Measurements from ENCODE around the gene NUDT22.

The NUDT22 gene

DNA sequence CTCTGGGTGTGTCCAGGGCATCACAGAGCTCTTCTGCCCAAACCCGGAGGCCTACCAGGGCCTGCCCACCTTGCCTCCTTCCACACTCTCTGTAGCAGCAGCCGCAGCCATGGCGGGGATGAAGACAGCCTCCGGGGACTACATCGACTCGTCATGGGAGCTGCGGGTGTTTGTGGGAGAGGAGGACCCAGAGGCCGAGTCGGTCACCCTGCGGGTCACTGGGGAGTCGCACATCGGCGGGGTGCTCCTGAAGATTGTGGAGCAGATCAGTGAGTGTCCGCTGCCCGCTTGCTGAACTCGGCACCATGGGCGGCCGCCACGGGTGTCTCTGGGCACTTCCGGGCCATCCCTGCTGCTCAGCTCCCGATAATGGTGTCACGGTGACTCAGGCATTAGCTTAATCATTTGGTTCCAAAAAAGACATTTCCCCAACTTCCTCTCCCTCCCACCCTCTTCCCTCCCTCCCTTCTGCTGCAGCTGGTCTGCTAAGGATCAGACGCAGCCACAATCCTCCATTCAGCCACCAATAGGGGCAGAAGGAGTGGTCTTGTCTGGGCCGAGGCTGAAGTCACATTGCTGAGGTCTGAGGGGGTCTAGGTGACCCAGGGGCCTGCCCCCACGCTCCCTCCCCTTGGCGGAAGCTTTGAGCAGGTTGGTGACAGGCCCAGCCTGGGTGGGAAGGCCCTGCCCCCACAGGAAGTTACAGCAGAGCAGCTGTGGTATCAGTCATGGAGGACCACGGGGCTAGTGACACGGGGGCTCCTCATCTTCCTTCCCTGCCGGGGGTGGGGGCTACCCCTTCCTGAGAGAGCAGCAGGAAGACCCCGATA lies 18.6 kb upstream of the NUDT22 start:
- peak; percentile 93 to 96 (median 95) for DNase-seq

DNA sequence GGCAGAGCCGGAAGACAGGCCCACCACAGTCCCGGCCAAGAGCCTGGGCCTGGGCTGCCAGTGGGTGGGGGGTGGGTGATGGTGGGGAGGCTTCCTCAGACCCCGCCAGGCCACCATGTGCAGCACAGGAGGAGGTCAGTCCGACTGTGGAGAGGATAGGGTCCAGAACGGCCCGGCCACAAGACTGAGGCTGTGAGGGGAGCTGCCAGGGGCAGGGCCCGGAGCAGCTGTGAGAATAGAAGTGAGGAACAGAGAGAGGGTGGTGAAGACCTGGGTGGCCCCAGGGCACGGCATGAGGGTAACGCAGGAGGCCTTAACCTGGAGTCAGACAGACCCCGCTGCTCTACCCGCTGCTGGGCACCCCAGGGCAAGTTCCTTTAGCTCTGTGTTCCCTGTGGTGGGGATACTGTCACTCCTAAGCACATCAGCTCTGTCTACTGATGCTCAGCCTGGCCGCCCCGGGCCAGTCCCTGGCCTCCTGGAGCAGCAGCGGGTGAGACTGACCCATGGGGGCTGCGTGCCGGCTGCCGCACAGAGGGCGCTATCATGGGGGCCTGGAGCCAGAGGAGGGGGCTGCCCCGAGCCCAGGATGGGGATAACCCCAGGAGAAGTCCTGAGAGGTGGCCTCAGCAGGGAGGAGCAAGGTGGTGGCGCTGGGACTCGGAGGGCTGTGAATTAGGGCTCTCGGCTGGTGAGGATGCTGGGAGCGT lies 17.8 kb upstream of the NUDT22 start:
- DNase-seq: no peak

DNA sequence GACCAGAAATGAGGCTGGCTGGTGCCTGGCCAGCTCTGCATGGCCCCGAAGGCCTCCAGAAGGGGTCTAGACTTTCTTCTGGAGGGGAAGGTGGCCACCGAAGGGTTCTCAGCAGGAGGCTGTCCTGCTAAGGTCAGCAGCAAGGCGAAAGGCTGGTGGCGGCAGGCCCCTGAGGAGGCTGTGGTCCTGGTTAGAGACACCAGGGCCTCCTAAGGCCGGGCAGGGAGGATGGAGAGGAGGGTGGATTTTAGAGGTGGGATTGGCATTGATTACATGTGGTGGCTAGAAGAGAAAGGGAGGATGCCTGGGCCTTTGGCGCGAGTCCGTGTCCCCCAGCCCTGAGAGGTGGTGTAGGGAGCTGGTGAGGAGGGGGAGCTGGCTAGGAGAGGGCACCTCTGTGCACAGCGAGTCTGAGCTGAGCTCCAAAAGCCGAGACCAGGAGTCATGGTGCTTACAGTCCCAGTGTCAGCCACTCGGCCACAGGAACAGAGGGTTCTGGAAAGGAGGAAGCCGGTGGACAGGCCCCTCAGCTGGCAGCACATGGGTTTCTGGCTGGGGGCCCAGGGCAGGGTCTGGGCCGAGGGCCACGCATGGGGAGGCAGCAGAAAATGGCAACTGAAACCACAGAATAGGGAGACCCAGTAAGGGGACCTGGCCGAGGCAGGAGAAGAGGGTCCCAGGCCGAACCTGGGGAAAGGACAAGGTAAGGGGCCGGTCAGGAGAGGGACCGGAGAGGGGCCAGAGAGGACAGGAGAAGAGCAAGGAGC lies 17.1 kb upstream of the NUDT22 start:
- DNase-seq: no peak

DNA sequence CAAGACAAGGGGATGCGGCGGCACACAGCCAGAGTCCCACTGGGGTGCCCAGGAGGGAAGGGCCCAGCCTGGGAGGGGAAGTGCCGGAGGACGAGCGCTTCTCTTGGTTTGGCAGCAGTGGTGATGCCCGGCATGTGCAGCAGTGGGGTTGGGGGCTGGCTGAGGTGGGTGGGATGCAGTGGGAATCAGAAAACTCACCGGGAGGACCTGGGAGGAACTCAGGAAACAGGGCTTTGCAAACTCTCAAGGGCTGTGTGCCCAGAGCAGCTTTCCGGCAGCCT lies 16.6 kb upstream of the NUDT22 start:
- no peak for DNase-seq

DNA sequence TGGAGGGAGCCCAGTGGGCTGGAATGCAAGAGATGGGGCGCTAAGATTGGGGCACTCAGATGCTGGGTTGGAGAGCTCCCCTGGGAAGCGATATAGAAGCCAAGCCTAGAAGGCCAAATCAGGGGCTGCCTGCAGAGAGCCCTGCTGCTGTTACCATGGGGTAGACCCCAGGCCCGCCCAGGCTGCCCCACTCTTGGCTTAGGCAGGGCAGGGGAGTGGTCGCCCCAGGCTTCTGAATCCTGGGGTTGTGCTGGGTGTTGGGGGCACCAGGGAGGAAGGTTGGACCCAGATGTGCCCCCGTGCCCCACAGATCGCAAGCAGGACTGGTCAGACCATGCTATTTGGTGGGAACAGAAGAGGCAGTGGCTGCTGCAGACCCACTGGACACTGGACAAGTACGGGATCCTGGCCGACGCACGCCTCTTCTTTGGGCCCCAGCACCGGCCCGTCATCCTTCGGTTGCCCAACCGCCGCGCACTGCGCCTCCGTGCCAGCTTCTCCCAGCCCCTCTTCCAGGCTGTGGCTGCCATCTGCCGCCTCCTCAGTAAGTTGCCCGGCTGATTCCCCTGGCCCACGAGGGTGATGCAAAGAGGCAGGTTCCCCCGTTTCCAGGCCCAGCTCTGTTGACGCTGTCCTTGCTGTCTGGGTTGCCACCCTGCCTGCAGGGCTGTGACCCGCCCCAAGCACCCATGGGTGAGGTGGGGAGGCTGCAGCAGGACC lies 15.6 kb upstream of the NUDT22 start:
- no peak for DNase-seq

DNA sequence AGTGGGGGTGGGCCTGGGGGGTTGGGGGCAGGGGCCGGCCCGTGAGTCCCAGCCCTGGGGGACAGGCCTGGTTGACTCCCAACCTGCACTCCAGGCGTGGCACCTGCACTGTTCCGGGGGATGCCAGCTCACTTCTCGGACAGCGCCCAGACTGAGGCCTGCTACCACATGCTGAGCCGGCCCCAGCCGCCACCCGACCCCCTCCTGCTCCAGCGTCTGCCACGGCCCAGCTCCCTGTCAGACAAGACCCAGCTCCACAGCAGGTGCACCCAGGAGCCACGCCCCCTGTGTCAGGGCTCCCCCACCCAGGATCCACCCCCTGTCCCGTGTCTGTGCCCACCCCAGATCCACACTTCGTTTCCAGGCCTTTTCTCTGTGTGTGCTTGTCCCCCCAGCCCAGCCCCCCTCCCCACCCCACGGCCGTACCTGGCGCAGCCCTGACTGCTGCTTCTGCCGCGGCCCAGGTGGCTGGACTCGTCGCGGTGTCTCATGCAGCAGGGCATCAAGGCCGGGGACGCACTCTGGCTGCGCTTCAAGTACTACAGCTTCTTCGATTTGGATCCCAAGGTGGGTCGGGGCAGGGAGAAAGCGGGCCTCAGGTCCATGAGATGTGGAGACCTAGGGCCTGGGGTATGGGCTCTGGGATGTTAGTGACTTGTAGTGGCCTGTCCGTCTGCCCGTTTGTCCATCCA lies 14.7 kb upstream of the NUDT22 start:
- no peak for DNase-seq

DNA sequence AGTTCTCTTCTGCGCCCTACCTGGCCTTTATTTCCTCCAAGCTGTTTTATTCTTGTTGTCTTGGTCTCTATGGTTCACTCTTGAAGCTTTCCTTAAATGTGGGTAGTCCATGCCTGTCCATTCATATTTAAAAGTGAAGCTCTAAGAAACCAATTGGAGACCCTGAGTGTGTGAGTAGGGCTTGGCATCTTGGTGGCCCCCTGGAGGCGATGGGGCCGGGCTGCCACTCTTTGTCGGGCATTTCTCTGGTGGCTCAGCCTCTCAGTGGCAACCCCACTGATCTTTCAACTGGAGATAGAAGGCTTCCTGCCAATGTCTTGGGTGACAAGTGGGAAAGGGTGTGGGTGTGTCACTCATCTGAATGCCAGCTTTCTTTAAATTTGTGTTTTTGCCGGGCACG lies 9.2 kb upstream of the NUDT22 start:
- no peak for DNase-seq

DNA sequence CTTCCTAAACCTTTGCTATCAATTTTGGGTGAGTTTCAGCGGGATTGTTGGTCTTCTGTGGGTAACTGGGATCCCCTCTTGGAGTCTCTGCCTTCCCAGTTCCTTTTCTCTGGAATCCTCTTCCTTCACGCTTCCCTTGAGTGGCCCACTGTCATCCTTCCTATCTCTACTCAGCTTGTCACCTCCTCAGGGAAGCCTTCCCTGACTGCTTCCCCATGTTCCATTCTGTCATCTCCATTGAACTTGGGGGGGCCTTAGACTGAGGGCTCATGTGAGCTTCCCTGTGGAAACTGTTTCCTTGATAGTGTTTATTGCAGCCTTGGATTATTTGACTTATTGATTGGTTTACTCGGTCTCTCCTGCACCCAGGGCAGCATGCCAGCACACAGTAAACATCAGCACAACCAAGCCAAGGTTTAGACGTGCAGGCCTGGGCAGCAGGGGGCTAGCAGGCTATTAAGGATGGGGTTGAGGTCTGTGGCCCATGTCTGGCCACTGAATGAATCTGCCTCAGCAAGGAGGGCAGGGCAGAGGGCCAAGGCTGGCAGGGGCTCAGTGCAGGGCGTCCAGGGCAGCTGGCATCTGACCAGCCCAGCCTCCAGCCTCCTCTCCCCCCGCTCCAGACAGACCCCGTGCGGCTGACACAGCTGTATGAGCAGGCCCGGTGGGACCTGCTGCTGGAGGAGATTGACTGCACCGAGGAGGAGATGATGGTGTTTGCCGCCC lies 7.3 kb upstream of the NUDT22 start:
- DNase-seq: no peak

DNA sequence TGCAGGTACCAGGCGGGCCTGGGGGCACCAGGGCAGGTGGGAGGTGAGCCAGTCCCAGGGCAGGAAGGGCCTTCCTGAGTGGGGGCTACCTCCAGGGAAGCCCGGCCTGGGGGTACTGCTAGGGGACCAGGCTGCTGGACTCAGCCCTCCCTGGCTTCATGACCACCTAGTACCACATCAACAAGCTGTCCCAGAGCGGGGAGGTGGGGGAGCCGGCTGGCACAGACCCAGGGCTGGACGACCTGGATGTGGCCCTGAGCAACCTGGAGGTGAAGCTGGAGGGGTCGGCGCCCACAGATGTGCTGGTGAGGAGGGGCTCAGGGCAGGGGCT lies 6.8 kb upstream of the NUDT22 start:
- no peak for DNase-seq

DNA sequence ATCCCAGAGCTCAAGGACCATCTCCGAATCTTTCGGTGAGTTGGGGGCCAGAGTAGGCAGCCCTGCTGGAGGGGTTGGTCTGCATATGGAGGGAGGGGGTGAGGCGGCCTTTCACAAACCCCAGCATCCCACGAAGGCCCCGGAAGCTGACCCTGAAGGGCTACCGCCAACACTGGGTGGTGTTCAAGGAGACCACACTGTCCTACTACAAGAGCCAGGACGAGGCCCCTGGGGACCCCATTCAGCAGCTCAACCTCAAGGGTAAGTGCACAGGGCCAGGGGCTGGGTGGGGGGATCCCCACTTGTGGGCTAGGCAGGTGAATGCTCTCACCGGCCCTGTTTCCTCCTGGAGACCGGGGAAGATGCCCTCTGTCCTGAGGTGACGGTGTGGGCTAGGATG lies 6.3 kb upstream of the NUDT22 start:
- no peak for DNase-seq

DNA sequence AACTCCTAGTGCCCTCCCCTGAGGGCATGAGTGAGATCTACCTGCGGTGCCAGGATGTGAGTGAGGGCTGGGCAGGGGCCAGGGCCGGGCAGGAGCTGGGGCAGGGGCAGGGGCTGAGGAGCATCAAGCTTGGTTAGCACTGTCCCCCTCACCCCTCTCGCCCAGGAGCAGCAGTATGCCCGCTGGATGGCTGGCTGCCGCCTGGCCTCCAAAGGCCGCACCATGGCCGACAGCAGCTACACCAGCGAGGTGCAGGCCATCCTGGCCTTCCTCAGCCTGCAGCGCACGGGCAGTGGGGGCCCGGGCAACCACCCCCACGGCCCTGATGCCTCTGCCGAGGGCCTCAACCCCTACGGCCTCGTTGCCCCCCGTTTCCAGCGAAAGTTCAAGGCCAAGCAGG lies 5.8 kb upstream of the NUDT22 start:
- DNase-seq: no peak

DNA sequence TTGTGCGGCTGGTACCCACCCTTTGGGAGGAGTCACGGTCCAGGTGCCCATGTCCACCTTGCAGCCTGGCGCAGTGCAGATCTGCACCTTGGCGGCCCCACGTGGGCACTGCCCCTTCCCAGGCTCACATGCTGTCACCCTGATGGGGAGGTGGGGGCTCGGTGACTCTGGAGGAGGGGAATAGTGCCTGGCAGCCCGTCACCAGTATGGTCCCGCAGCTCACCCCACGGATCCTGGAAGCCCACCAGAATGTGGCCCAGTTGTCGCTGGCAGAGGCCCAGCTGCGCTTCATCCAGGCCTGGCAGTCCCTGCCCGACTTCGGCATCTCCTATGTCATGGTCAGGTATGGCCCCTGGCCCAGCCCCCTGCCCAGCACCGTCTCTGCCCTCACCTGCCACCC lies 5.3 kb upstream of the NUDT22 start:
- no peak for DNase-seq

DNA sequence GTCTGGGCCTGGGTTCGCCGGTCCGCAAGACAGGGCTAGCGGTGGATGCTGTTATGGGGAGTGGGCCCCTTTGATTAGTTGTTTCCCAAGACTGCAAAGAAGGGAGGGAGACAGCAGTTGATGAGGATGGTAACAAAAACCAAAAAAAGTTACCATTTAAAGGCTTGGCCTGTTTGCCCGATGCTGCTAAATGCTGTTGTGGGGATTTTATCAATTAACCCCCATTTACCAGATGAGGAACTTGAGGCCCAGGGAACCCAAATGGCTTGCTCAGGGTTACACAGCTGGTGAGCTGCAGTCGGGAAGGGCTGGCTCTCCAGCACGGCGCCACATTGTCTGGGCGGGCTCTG lies 3.4 kb upstream of the NUDT22 start:
- no peak for DNase-seq

DNA sequence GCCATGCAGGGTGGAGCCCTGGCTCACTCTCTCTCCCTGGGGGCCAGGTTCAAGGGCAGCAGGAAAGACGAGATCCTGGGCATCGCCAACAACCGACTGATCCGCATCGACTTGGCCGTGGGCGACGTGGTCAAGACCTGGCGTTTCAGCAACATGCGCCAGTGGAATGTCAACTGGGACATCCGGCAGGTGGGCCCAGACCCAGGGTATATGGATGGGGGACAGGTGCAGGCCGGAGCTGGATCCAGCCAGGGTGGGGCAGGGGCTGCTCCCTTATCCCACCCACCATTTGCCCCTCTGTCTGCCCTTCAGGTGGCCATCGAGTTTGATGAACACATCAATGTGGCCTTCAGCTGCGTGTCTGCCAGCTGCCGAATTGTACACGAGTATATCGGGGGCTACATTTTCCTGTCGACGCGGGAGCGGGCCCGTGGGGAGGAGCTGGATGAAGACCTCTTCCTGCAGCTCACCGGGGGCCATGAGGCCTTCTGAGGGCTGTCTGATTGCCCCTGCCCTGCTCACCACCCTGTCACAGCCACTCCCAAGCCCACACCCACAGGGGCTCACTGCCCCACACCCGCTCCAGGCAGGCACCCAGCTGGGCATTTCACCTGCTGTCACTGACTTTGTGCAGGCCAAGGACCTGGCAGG lies 2.9 kb upstream of the NUDT22 start:
- DNase-seq: no peak

DNA sequence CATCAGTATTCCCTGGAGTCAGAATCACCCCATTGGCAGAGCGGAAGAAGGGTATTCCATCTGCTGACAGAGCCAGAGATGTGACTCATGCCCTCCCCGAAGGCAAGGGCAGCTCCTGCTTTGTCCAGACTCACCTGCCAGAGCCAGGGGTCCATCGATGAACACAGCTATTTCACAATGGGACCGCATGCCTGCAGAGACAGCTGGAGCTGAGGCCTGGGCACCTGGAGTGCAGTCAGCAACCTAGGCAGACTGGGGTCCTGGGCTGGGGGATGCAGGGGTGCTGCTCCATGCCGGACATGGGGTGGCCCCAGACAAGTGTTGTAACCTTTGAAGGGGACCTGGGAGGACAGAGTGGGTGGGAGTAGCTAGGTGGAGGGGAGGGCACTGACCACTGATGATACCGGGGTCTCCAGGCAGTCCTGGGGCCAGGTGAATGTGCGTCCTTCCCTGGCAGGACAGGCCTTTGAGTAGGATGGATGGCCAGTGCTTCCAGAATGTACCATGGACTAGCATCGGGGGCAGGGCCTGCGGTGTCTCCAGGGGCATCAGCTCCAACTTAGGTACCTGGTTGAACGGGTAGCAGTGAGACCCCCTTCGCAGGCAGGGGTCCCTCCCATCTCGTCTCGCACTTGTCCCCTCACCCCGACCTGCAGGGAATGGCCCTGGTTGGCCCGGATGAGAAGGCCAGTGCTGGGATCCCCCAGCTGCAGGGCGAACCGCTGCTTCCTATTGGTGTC lies 1.8 kb upstream of the NUDT22 start:
- DNase-seq: no peak

DNA sequence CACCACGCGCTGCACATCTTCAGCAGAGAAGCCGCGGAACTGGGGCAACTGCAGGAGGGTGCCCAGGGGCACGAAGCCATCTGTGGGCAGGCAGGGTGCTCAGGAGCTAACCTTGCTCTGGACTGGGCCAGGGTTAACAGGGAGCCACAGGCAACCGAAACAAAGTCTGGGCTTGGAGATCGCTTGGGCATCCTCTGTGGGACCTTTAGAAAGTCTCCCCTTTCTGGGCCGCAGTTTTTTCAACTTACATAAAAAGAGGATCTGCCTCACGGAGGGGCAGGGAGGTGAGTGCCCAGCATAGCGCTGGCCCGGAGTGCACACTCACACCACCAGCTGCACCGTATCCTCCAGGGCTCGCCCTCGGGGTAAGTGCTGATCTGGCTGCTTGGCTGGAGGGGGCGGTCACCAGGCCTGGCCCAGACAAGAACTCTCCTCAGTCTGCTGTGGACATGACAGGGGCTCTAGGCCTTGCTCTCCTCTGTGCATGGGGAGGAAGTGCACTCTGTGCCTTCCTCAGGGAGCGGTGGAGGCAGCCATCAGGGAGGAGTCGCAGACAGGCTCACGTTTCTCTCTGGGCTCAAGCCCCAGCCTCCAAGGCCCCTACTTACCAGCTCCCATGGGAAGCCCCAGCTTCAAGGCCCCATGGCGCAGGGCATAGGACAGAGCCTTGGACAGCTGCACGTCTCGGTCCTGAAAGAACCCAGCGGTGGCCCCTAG lies 1.0 kb upstream of the NUDT22 start:
- no peak for DNase-seq

DNA sequence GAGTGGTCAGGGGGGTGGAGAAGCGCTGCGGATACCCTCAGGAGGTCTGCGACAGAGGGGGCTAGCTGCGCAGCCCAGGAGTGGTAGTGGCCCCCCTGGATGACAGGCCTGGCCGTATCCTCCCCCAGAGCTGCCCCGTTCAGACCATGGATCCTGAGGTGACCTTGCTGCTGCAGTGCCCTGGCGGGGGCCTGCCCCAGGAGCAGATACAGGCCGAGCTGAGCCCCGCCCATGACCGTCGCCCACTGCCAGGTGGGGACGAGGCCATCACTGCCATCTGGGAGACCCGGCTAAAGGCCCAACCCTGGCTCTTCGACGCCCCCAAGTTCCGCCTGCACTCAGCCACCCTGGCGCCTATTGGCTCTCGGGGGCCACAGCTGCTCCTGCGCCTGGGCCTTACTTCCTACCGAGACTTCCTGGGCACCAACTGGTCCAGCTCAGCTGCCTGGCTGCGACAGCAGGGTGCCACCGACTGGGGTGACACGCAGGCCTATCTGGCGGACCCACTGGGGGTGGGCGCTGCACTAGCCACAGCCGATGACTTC lies 505 bp downstream of the NUDT22 start:
- DNase-seq: peak; percentile 65 to 78 (median 71)

DNA sequence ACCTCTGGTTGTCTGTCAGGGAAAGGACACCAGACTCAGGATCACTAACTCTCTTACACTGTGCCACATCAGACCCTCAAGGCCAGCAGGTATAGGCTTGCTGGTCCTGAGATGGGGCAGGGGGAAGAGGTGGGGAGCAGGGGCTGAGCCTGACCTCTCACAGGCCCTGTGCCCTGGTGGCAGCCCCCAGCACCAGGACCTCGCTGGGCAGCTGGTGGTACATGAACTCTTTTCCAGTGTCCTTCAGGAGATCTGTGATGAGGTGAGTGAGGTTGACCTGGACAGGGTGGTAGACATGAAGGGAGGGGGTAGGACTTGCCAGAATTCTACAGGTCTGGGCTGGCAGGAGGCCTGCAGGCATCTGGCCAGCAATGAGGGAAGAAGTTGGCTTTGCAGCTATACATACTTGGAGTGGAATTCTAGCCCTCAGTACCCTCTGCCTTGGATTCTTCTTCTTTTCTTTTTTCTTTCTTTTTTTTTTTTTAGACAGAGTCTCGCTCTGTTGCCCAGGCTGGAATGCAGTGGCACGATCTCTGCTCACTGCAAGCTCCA lies 1.4 kb downstream of the NUDT22 start:
- no peak for DNase-seq

DNA sequence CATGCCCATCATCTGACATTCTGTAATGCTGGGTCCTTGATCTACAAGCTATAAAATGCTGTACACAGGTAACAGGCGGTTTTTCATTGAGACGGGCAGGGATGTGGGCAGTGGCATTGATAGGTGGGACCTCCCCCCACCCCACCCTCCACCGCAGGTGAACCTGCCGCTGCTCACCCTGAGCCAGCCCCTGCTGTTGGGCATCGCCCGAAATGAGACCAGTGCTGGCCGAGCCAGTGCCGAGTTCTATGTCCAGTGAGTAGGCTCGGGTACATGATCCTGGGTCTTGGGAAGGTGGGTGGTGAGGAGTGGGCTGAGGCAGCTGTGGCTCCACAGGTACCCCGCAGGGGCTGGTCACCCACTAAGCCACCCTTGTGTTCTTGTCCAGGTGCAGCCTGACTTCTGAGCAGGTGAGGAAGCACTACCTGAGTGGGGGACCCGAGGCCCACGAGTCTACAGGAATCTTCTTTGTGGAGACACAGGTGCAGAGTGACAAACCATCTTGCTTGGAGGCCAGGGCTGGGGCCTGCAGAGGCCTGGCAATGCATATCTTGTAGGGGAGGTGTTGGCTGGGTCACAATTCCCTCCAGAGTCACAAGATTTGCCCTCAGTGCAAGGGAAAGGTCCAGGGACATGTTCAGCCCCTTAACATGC lies 3.1 kb downstream of the NUDT22 start:
- DNase-seq: no peak
